Measurements from ENCODE around the gene CACNA1S.

DNA sequence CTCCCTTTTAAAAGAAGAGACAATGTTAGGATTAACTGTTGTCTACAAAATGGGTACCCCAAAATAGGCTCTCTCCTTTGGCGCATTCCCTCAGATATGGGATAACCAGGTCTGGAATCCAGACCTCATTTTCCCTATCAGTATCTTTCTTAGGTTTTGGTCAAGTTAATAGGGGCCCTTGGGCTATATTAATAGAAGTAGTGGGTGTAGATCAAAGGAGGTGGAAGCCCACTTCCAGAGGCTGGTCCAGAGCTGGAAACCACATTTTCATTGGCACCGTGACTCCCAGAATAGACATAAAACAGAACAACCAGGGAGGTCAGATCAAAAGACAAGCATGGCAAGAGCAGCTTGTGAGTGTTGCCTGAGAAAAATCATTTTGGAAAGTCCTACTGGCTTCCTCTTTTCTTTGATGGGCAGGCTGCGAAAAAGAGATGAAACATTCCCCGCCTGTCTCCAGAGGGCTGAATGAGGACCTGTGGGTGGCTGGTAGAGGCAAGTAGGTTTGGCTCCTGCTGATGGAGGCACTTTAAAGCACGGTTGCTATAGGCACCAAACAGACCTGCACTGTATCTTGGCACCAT is 62.9 kb downstream of the CACNA1S start:
- no peak for TF ChIP-seq POLR2A (IDR thresholded peaks at IDR 0.05)
- TF ChIP-seq, protein P1, sequence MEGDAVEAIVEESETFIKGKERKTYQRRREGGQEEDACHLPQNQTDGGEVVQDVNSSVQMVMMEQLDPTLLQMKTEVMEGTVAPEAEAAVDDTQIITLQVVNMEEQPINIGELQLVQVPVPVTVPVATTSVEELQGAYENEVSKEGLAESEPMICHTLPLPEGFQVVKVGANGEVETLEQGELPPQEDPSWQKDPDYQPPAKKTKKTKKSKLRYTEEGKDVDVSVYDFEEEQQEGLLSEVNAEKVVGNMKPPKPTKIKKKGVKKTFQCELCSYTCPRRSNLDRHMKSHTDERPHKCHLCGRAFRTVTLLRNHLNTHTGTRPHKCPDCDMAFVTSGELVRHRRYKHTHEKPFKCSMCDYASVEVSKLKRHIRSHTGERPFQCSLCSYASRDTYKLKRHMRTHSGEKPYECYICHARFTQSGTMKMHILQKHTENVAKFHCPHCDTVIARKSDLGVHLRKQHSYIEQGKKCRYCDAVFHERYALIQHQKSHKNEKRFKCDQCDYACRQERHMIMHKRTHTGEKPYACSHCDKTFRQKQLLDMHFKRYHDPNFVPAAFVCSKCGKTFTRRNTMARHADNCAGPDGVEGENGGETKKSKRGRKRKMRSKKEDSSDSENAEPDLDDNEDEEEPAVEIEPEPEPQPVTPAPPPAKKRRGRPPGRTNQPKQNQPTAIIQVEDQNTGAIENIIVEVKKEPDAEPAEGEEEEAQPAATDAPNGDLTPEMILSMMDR (IDR thresholded peaks at IDR 0.05) = no peak
